OCI-LY1 (cell line): ENCODE results near the gene THUMPD2.

ENCODE experiments used
- EZH2 ChIP-seq: fragments of 200-600 bp; sonication (generic), shearing (Covaris generic); IDR thresholded peaks from 2 replicates; pipeline ENCODE4 v1.8.0; 2017; ENCODE audit warnings: borderline replicate concordance, mixed run types, mild to moderate bottlenecking, antibody characterized with exemption, low read length, moderate library complexity, mixed read lengths
- TF ChIP-seq, protein P1 (sequence below): fragments of 200-600 bp; sonication (generic), shearing (Covaris generic); IDR thresholded peaks from 2 replicates; pipeline ENCODE4 v1.5.1; 2017; ENCODE audit warnings: mild to moderate bottlenecking, antibody characterized with exemption, low read length, moderate library complexity, mixed read lengths

DNA sequence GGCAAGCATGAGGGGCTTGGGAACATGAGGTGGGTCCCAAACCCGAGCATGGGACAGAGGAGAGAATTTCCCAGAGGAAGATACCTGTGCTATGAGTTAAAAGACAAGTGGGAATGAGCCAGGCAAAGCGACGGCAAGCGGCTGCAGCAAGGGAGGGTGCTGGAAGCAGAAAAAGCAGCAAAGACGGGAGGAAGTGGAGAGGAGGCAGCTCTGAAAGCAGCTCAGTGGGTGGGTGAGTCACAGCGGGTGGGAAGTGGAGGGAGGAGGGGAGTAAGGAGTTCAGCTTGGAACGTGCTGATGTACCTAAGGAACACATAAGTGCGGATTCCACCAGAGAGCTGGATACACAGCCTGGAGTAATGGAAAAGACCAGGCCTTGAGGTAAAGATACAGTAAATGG lies 41.4 kb downstream of the THUMPD2 start:
- TF ChIP-seq, protein P1, sequence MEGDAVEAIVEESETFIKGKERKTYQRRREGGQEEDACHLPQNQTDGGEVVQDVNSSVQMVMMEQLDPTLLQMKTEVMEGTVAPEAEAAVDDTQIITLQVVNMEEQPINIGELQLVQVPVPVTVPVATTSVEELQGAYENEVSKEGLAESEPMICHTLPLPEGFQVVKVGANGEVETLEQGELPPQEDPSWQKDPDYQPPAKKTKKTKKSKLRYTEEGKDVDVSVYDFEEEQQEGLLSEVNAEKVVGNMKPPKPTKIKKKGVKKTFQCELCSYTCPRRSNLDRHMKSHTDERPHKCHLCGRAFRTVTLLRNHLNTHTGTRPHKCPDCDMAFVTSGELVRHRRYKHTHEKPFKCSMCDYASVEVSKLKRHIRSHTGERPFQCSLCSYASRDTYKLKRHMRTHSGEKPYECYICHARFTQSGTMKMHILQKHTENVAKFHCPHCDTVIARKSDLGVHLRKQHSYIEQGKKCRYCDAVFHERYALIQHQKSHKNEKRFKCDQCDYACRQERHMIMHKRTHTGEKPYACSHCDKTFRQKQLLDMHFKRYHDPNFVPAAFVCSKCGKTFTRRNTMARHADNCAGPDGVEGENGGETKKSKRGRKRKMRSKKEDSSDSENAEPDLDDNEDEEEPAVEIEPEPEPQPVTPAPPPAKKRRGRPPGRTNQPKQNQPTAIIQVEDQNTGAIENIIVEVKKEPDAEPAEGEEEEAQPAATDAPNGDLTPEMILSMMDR = no peak
- no peak for TF ChIP-seq EZH2
